ENCODE data around the gene MAP4K1.

MAP4K1 gene

DNA sequence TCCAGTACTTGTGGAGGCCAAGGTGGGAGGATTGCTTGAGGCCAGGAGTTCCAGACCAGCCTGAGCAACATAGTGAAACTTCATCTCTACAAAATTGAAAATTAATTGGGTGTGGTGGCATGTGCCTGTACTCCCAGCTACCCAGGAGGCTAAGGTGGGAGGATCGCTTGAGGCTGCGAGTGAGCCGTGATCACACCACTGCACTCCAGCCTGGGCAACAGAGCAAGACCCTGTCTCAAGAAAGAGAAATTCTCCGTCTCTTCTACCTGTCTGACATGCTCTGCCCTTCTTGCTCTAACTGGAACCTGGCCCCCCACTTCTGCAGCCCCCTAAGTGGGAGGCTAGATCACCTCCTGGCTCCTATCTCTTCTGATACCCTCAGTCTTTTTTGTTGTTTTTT lies 8.6 kb upstream of the MAP4K1 start:
- Histone ChIP-seq H3K4me1 (ENCODE audit: low read length) (no peaks in the 10 kb centered on the region), H3K9ac (ENCODE audit: low read length) (no peak overlapping the region), H3K4me3 (ENCODE audit: low read length) (no peak overlapping the region), H3K9me2 (replicated peaks; ENCODE audit: insufficient read depth, low read length) (no peaks in the 10 kb centered on the region), H2AFZ (ENCODE audit: low read length) (no peak overlapping the region), H3K27ac (ENCODE audit: low read length) (no peak overlapping the region), H4K20me1 (ENCODE audit: insufficient read depth, low read length) (no peaks in the 10 kb centered on the region; the same call in 1 of the 2 replicates), H3K4me2 (ENCODE audit: low read depth, low read length) (no peak overlapping the region), H3F3A (ENCODE audit: insufficient read depth, low read length) (no peaks in the 10 kb centered on the region), H3K36me3 (replicated peaks; ENCODE audit: insufficient read depth, low read length) (peaks cover 11% of the 10 kb centered on the region), H3K27me3 (replicated peaks; ENCODE audit: insufficient read depth, low read length) (no peaks in the 10 kb centered on the region), H3K79me2 (ENCODE audit: low read length) (peaks cover 20% of the 10 kb centered on the region), H3K9me3 (replicated peaks; ENCODE audit: insufficient read depth, low read length) (no peaks in the 10 kb centered on the region)
- no peak for TF ChIP-seq EZH2phosphoT487 (IDR thresholded peaks at IDR 0.05; ENCODE audit: low read length)
- TF ChIP-seq, protein P1, sequence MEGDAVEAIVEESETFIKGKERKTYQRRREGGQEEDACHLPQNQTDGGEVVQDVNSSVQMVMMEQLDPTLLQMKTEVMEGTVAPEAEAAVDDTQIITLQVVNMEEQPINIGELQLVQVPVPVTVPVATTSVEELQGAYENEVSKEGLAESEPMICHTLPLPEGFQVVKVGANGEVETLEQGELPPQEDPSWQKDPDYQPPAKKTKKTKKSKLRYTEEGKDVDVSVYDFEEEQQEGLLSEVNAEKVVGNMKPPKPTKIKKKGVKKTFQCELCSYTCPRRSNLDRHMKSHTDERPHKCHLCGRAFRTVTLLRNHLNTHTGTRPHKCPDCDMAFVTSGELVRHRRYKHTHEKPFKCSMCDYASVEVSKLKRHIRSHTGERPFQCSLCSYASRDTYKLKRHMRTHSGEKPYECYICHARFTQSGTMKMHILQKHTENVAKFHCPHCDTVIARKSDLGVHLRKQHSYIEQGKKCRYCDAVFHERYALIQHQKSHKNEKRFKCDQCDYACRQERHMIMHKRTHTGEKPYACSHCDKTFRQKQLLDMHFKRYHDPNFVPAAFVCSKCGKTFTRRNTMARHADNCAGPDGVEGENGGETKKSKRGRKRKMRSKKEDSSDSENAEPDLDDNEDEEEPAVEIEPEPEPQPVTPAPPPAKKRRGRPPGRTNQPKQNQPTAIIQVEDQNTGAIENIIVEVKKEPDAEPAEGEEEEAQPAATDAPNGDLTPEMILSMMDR (IDR thresholded peaks at IDR 0.05; ENCODE audit: low read length), result no peak
- TF ChIP-seq EZH2 (optimal IDR thresholded peaks at IDR 0.05; ENCODE audit: low read depth, low read length), result no peak
- DNase-seq, result no peak

DNA sequence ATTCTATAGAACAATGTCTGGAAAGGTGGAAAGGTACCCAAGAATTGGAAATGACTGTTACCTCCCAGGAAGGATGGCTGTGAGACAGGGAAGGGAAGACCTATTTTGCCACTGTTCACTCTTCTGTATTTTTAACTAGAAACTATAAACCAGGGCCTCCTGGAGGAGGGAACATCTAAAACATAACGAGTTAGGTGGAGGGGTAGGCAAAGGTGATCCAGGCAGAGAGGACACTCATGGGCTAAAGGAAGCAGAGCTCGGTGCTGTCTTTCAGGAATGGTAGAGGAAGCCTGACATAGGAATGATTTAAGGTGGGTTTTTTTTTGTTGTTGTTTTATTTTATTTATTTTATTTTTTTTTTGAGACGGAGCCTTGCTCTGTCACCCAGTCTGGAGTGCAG lies 7.1 kb upstream of the MAP4K1 start:
- Histone ChIP-seq H4K20me1 (ENCODE audit: insufficient read depth, low read length) (no peaks in the 10 kb centered on the region; the same call in 1 of the 2 replicates), H3K27me3 (replicated peaks; ENCODE audit: insufficient read depth, low read length) (no peaks in the 10 kb centered on the region), H3K4me2 (ENCODE audit: low read depth, low read length) (no peak overlapping the region), H3K27ac (ENCODE audit: low read length) (no peak overlapping the region), H2AFZ (ENCODE audit: low read length) (no peak overlapping the region), H3K4me1 (ENCODE audit: low read length) (peaks cover 5% of the 10 kb centered on the region), H3K9me2 (replicated peaks; ENCODE audit: insufficient read depth, low read length) (no peaks in the 10 kb centered on the region), H3K4me3 (ENCODE audit: low read length) (no peak overlapping the region), H3K79me2 (ENCODE audit: low read length) (peaks cover 36% of the 10 kb centered on the region), H3K9ac (ENCODE audit: low read length) (no peak overlapping the region), H3K36me3 (replicated peaks; ENCODE audit: insufficient read depth, low read length) (peaks cover 14% of the 10 kb centered on the region), H3F3A (ENCODE audit: insufficient read depth, low read length) (no peaks in the 10 kb centered on the region), H3K9me3 (replicated peaks; ENCODE audit: insufficient read depth, low read length) (no peaks in the 10 kb centered on the region)
- no peak for DNase-seq
- TF ChIP-seq EZH2phosphoT487 (IDR thresholded peaks at IDR 0.05; ENCODE audit: low read length), result no peak

DNA sequence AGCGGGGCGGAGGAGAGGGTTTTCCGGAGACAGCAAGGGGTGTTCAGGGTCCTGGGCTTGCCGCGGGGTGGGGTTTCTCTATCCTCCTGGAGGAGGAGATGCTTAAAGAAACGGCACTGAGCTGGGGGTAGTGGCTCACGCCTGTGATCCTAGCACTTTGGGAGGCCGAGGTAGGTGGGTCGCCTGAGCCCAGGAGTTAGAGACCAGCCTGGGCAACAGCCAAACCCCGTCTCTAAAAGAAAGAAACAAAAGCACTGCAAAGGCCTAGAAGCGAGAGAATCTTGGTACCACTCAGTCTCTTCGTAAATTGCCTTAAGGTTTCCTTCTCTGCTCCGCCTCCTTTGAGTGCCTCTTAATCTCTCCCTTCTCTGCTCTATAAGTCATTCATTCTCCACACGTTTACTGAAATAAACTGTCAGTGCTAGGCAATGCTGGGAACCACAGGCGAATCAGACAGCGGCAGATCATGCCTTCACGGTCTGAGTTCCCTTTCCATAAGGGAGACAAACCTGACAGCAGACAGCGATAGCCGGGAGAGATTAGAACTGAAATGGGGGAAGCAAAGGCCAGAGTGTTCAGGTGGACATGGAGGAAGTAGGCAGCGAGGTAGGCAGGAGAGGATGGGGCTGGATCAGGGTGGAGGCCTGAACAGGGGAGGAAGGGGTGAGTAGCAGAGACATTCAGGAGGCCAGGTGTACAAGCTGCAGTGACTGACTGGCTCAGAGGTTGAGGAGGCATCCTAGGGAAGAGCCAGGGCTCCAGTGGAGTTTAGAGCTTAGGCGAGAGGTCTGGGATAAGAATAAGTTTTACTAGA lies 1.8 kb upstream of the MAP4K1 start:
- Histone ChIP-seq H3K9me3 (replicated peaks; ENCODE audit: insufficient read depth, low read length) (no peaks in the 10 kb centered on the region), H3K9me2 (replicated peaks; ENCODE audit: insufficient read depth, low read length) (no peaks in the 10 kb centered on the region), H2AFZ (ENCODE audit: low read length) (peak overlapping the region; percentile 80), H3K9ac (ENCODE audit: low read length) (peak overlapping the region; percentile 82), H3K36me3 (replicated peaks; ENCODE audit: insufficient read depth, low read length) (peaks cover 14% of the 10 kb centered on the region), H4K20me1 (ENCODE audit: insufficient read depth, low read length) (no peaks in the 10 kb centered on the region; the same call in 1 of the 2 replicates), H3K4me1 (ENCODE audit: low read length) (peaks cover 16% of the 10 kb centered on the region), H3K4me3 (ENCODE audit: low read length) (peak overlapping the region; percentile 94), H3K79me2 (ENCODE audit: low read length) (peaks cover 65% of the 10 kb centered on the region), H3K27ac (ENCODE audit: low read length) (peak overlapping the region; percentile 41; the same call in 1 of the 2 replicates), H3K27me3 (replicated peaks; ENCODE audit: insufficient read depth, low read length) (no peaks in the 10 kb centered on the region), H3F3A (ENCODE audit: insufficient read depth, low read length) (peaks cover 13% of the 10 kb centered on the region), H3K4me2 (ENCODE audit: low read depth, low read length) (peak overlapping the region; percentile 98)
- DNase-seq, result no peak
- TF ChIP-seq, protein P1 (IDR thresholded peaks at IDR 0.05; ENCODE audit: low read length), result no peak
- no peak for TF ChIP-seq EZH2 (optimal IDR thresholded peaks at IDR 0.05; ENCODE audit: low read depth, low read length)
- no peak for TF ChIP-seq EZH2phosphoT487 (IDR thresholded peaks at IDR 0.05; ENCODE audit: low read length)

All from MM.1S (cell line).